Muscle of leg (tissue), 11 donors: ENCODE measurements around the gene PICALM. TPM values are rescaled to one million over a fixed set of nuclear protein-coding genes. Genes with fewer than 3 reads are reported as not detected.

Experiments used
- DNase-seq: peaks from one replicate; pipeline ENCODE4 v3.0.0; 2013
- H3K27ac ChIP-seq: one replicate; pipeline ENCODE4 v1.5.1; 2013; ENCODE audit warnings: mild to moderate bottlenecking, low read length, control low read depth
- H3K27me3 ChIP-seq: one replicate; pipeline ENCODE4 v1.6.1; 2013; ENCODE audit warnings: low read length; ENCODE audit not compliant: control insufficient read depth, insufficient read depth
- H3K36me3 ChIP-seq: one replicate; pipeline ENCODE4 v1.6.1; 2013; ENCODE audit warnings: low read length; ENCODE audit not compliant: control insufficient read depth, insufficient read depth
- H3K4me1 ChIP-seq: one replicate; pipeline ENCODE4 v1.6.1; 2013; ENCODE audit warnings: low read length; ENCODE audit not compliant: control insufficient read depth, insufficient read depth
- H3K4me3 ChIP-seq: one replicate; pipeline ENCODE4 v1.5.1; 2013; ENCODE audit warnings: low read length, control low read depth
- H3K9me3 ChIP-seq: replicated peaks from 2 replicates; pipeline ENCODE4 v1.6.1; 2013; ENCODE audit warnings: low read depth, low read length; ENCODE audit not compliant: control insufficient read depth
- WGBS: methylation state at CpG from one replicate; pipeline ENCODE4 v1.1.5; 2013; ENCODE audit warnings: missing lambda C conversion rate; ENCODE audit not compliant: insufficient coverage; 5-methylcytosine and 5-hydroxymethylcytosine counted together
- polyA plus RNA-seq, 8 donors: library from polyadenylated mRNA; unstranded; fragments of 120-200 nt; gene quantifications; one replicate each; pipeline versions ENCODE4 v1.2.1 to v1.2.3, GENCODE V29; 2013; ENCODE audit warnings: inconsistent platforms in 1 of 8, low replicate concordance in 1 of 8; ENCODE audit not compliant: insufficient read length in 8 of 8, insufficient read depth in 1 of 8
- total RNA-seq: library from RNA; stranded (reverse); fragments of 120-200 nt; gene quantifications from one replicate; pipeline ENCODE4 v1.2.4, GENCODE V29; 2013

Gene PICALM
- total and polyA plus RNA-seq, 9 donors, result 96.2 to 171 (median 116) TPM

DNA sequence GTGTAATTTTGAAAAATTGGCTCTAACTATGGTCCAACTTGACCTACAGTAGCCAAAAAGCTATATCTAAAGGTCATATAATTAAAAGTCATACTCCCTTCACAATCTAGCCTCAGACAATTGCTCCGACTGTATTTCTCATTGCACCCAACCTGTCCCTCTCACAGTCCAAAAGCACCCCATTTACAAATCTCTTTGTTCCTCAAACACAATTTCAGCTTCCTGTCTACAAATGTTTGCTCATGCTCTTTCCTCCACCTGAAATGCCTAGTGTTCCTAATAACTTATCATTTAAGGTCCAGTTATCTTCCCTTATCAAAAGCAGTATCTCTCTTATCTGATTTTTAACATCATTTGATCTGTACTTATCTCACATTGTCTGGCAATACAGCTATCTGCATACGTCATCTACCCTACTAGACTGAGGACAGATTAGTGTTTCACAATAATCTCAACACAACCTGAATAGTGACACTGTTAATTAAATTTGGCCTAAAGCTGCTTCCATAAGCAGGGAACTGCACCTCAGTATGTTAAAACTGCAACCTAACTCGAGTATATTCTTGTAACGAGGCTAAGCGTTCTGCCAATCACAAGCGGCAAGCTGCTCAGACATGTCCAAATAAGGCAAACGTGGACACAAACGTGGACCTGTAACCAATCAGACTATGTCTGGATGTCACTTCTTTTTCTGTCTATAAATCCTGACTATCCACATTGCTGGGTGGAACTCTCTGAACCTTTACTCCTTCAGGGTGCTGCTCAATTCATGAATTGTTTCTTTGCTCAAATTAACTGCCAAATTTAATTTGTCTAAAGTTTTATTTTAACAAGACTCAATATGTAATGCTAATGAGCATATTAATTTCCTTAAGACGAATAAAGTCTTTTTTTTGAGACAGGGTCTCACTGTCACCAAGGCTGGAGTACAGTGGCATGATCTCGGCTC is 15.9 kb downstream of the PICALM start:
- DNase-seq, result no peak
- H3K4me1 ChIP-seq, result no peaks in the 10 kb centered on the region
- H3K36me3 ChIP-seq, result no peaks in the 10 kb centered on the region

DNA sequence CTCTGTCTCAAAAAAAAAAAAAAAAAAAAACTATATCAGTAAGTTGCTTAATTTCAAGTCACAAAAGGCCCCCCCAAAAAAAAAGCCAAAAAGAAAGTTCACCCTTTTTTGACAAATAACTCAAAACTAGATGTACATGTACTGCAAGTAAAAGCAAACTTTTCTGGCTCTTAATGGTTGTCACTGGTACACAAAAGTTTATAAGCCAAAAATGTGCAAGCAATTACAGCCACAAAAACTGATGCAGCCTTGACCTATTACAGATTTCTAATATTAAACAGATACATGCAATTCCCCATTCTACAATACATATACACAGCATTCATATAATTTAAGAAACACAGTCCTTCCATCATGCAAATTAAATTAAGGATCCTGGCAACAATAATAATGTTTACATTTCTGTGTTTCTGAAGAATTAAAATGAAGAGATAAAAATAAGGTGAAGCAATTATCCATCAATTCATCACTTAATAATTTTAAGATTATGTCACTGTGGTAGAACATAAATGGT is 18.6 kb downstream of the PICALM start:
- Histone ChIP-seq H3K9me3 (no peaks in the 10 kb centered on the region), H3K27ac (no peak overlapping the region), H3K27me3 (no peaks in the 10 kb centered on the region), H3K4me3 (no peak overlapping the region), H3K36me3 (no peaks in the 10 kb centered on the region), H3K4me1 (no peaks in the 10 kb centered on the region)
- DNase-seq, result peak; percentile 51

More for the DNA sequence above, 15.9 kb downstream of the PICALM start:
- Histone ChIP-seq H3K4me3 (no peak overlapping the region), H3K27me3 (no peaks in the 10 kb centered on the region), H3K9me3 (no peaks in the 10 kb centered on the region), H3K27ac (no peak overlapping the region)
- 91% methylated on average over 9 of the region's 10 CpGs for WGBS

DNA sequence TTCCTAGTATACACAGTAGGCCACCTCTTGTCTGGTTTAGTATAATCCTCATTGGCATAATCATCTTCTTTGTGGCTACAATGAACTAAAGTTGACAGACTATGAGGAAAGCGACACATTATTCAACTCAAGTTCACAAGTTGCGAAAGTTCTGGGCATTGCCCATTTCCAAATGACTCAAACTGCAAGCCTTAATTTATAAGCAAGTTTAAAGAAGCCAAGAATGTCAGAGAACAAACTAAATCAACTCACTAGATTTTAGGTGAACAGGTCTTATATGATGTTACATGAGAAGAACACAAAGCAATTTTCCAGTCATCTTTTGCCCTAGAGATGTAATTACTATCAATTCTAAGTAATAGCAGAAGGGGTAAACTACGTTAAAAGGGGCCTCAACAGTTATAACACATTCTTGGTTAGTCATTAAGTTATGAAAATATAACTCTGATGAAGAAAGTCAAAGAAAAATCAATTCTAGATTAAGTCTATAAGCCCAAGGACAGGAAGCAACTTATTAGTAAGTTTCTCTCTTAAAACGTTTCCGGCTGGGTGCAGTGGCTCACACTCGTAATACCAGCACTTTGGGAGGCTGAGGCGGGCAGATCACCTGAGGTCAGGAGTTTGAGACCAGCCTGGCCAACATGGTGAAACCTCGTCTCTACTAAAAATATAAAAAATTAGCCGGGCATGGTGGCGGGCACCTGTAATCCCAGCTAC is 21.5 kb downstream of the PICALM start:
- no peaks in the 10 kb centered on the region for H3K36me3 ChIP-seq
- H3K4me3 ChIP-seq, result no peak overlapping the region
- DNase-seq, result no peak
- 89% methylated on average over 4 of the region's 10 CpGs for WGBS
- H3K4me1 ChIP-seq, result no peaks in the 10 kb centered on the region
- no peaks in the 10 kb centered on the region for H3K9me3 ChIP-seq
- H3K27ac ChIP-seq, result no peak overlapping the region
- H3K27me3 ChIP-seq, result no peaks in the 10 kb centered on the region

DNA sequence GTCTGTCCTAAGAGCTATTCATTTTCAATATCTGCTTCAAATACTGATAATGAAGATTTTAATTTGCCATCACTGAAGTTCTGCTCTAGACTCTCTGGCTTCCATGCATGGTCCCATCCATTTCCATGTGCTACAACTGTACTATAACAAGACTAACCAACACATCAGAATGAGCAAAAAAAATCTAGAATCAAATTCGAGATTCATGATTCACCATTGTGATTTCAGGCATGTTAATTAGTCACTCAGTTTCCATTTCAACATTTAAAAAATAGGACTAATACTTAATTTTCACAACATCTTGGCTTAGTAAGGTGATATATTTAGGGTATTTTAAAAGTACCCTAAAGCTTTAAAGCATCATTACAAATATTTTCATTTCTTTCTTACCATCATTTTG is 22.8 kb downstream of the PICALM start:
- no CpG with 5 or more reads among the region's 1 CpG for WGBS
- no peaks in the 10 kb centered on the region for H3K27me3 ChIP-seq
- no peaks in the 10 kb centered on the region for H3K9me3 ChIP-seq
- no peak for DNase-seq
- no peaks in the 10 kb centered on the region for H3K36me3 ChIP-seq
- H3K4me3 ChIP-seq, result no peak overlapping the region
- no peak overlapping the region for H3K27ac ChIP-seq
- H3K4me1 ChIP-seq, result no peaks in the 10 kb centered on the region

DNA sequence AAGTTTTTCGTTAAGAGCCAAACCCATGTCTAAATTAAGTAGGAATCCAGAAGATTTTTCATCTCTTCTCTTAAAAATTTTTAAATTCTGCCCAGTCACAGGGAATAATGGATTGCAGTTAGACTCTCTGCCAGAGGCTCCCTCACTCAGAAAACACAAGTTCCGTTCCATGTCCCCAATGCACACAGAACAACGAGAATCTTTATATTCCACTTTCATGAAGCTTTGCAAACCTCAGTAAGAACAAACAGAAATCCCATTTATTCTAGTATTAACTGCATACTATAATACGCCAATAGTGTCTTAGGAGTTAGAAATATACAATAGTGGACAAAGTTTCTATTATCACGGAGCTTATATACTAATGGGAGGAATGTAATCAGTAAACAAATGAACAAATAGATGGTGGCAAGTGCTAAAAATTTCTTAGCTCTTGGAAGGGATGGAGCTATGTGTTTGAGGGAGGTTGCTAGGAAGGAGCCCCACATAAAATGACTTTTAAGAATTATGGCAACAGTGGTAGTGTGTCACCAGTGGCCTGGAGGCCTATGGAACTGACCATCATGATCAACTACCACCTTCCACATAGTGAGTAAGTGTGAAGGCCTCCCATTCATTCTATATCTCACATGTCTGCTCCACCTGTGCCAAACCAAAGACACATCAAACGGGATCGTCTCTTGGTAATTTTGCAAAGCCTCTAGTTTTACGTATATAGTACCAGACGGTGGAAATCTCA is 24.9 kb downstream of the PICALM start:
- Histone ChIP-seq H3K36me3 (no peaks in the 10 kb centered on the region), H3K9me3 (no peaks in the 10 kb centered on the region), H3K27ac (no peak overlapping the region), H3K4me3 (no peak overlapping the region), H3K4me1 (peaks cover 2% of the 10 kb centered on the region), H3K27me3 (no peaks in the 10 kb centered on the region)
- WGBS, result 92% methylated on average over 4 of the region's 9 CpGs
- peak; percentile 43 for DNase-seq

DNA sequence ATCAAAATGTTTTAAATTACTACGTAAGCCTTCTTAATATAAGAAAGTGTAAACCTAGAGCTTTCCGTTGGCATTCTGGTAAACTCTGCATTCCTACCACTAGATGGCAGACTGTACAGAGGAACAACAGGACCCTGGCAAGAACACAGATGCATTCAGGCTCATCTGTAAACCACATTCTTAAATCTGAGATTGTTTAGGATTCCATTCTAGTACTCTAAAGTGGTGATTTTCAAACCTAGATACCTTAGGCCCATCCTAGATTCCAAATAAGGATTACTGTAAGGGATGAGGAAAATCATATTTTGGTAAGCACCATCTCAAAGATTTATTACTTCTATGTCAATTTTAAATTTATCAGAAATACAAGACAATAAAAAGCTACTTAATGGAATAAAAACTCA is 26.9 kb downstream of the PICALM start:
- Histone ChIP-seq H3K27ac (peak overlapping the region; percentile 23), H3K27me3 (no peaks in the 10 kb centered on the region), H3K9me3 (no peaks in the 10 kb centered on the region), H3K4me1 (peaks cover 2% of the 10 kb centered on the region), H3K36me3 (no peaks in the 10 kb centered on the region), H3K4me3 (peak overlapping the region; percentile 2)
- DNase-seq, result peak; percentile 96
- WGBS, result no CpG with 5 or more reads among the region's 2 CpGs

DNA sequence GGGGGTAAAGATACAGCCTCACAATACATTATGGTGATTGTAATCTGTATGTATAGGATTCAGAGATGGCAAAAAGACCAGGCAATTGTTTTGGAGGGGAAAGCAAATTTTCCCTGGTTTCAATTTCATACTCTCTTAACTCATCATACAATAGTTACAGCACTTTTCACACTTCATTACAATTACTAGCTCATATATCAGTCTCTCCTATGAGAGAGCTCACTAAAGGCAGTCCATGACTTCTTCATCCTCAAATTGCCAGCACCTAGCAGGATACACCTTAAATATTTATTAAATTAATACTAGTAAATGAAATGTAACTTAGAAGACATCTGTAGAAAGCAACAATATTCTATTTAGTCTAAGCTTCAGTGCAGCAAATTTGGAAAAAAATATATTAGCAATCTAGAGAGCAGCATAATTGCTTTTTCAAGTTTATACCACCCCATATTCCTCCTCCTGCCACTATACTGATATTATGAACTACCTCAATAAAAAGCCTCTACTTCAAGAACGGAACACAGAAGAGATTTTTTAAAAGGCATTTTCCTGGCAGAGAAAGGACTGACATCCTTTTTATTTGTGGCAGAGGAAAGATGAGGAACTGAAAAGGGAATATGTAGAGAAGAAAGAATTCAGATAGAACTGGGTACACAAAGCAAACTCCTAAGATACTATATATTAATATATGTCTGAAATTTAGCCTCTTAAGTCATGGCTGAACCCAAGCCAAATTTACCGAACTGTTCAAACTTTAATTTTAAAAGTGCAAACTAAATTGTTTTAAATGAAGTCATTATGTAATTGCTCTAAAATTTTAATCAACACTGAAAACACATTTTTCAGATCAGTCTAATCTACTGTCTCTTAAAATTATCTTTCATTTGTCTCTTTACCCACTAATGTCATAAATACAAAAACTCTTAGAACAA is 27.7 kb downstream of the PICALM start:
- Histone ChIP-seq H3K27ac (peak overlapping the region; percentile 52), H3K36me3 (no peaks in the 10 kb centered on the region), H3K27me3 (no peaks in the 10 kb centered on the region), H3K9me3 (no peaks in the 10 kb centered on the region), H3K4me1 (peaks cover 2% of the 10 kb centered on the region), H3K4me3 (peak overlapping the region; percentile 2)
- no CpG with 5 or more reads among the region's 2 CpGs for WGBS
- peak; percentile 58 for DNase-seq

DNA sequence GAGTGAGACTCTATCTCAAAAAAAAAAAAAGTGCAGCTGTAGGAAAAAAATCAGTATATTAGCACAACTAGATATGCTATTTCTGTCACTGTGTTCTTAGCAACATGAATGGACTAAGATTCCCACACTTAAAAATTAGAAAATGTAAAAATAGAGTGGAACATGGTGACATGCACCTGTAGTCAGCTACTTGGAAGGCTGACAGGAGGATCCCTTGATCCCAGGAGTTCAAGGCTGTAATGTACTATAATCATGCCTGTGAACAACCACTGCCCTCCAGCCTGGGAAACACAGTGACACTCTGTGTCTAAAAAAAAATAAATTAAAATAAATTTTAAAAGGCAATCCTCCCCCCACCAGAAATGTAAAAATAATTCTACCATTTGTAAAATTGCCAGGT is 29.8 kb downstream of the PICALM start:
- H3K9me3 ChIP-seq, result no peaks in the 10 kb centered on the region
- H3K4me3 ChIP-seq, result no peak overlapping the region
- H3K27me3 ChIP-seq, result no peaks in the 10 kb centered on the region
- H3K4me1 ChIP-seq, result peaks cover 2% of the 10 kb centered on the region
- peak; percentile 21 for DNase-seq
- no peak overlapping the region for H3K27ac ChIP-seq
- no peaks in the 10 kb centered on the region for H3K36me3 ChIP-seq

DNA sequence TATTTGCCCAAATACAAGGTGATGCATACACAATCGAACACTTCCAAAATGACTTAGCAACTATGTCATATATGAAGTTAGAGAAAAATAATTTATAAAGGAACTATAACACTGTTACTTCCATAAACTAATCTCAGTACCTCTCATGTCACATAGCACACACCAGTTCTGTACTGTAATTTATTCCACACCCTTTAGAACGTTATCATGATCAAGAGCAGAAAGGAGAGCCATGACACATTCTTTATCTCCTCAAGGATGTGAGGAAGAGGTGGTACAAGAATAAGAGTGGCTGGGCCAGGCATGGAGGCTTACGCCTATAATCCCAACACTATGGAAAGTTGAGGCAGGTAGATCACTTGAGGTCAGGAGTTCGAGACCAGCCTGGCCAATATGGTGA is 31.1 kb downstream of the PICALM start:
- Histone ChIP-seq H3K9me3 (no peaks in the 10 kb centered on the region), H3K27ac (no peak overlapping the region), H3K27me3 (no peaks in the 10 kb centered on the region), H3K4me1 (peaks cover 2% of the 10 kb centered on the region), H3K36me3 (no peaks in the 10 kb centered on the region), H3K4me3 (no peak overlapping the region)
- WGBS, result no CpG with 5 or more reads among the region's 4 CpGs
- DNase-seq, result no peak
